Keratinocyte (primary cell): ENCODE measurements around the gene KLF11.

Experiments
- EZH2 ChIP-seq: IDR thresholded peaks from one replicate; pipeline ENCODE4 v1.6.1; 2012; ENCODE audit warnings: inconsistent platforms, mild to moderate bottlenecking, low read length, moderate library complexity
- TF ChIP-seq, protein P1 (sequence below), 3 experiments: IDR thresholded peaks in 1 of 3; conservative IDR thresholded peaks in 1 of 3; optimal IDR thresholded peaks in 1 of 3; 2 replicates in 2 of 3; 3 replicates in 1 of 3; pipeline versions ENCODE3 to v1.5.1; 2011; ENCODE audit warnings: low read length in 3 of 3, mild to moderate bottlenecking in 3 of 3, moderate library complexity in 2 of 3, control low read depth in 1 of 3, inconsistent platforms in 1 of 3; ENCODE audit not compliant: insufficient read depth in 2 of 3; ENCODE audit errors: extremely low read depth in 1 of 3

DNA sequence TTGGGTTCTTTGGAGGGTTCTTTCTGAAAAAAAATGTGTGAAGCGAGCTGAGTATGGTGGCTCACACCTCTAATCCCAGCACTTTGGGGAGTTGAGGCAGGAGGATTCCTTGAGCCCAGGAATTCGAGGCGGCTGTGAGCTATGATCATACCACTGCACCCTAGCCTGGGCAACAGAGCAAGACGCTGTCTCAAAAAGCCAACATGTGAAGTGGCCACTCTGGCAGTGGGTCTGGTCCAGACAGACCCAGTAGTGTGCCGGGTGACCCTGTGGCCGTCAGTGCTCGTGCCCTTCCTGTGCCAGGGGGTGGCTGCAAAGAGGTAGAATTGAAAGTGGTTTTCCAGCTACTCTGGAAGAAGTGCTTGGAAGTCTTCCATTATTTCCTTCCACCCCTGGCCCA is 11.6 kb downstream of the KLF11 start:
- TF ChIP-seq, protein P1, sequence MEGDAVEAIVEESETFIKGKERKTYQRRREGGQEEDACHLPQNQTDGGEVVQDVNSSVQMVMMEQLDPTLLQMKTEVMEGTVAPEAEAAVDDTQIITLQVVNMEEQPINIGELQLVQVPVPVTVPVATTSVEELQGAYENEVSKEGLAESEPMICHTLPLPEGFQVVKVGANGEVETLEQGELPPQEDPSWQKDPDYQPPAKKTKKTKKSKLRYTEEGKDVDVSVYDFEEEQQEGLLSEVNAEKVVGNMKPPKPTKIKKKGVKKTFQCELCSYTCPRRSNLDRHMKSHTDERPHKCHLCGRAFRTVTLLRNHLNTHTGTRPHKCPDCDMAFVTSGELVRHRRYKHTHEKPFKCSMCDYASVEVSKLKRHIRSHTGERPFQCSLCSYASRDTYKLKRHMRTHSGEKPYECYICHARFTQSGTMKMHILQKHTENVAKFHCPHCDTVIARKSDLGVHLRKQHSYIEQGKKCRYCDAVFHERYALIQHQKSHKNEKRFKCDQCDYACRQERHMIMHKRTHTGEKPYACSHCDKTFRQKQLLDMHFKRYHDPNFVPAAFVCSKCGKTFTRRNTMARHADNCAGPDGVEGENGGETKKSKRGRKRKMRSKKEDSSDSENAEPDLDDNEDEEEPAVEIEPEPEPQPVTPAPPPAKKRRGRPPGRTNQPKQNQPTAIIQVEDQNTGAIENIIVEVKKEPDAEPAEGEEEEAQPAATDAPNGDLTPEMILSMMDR (optimal IDR thresholded peaks at IDR 0.05 in 1 of 3, IDR thresholded peaks at IDR 0.05 in 1 of 3, conservative IDR thresholded peaks at IDR 0.05 in 1 of 3; ENCODE audit: extremely low read depth in 1 of 3, insufficient read depth in 2 of 3, low read length in 3 of 3): no peak
- no peak for TF ChIP-seq EZH2
